Gastrocnemius medialis (tissue), 4 donors: ENCODE results near the gene PCSK4.

ENCODE experiments used
- CTCF ChIP-seq, 5 experiments: fragments of 450-650 bp in 3 of 5; fragments of 200-600 bp in 2 of 5; sonication (generic) in 2 of 5; IDR thresholded peaks in 4 of 5; conservative IDR thresholded peaks in 1 of 5; 1 replicate in 4 of 5; 2 replicates in 1 of 5; pipeline ENCODE4 v1.5.1; 2016 to 2019; ENCODE audit warnings: antibody characterized with exemption in 5 of 5, mild to moderate bottlenecking in 3 of 5, moderate library complexity in 3 of 5
- POLR2A ChIP-seq, 2 donors: fragments of 450-650 bp; IDR thresholded peaks; one replicate each; pipeline ENCODE4 v1.6.1; 2017; ENCODE audit warnings: antibody characterized with exemption in 2 of 2, mild to moderate bottlenecking in 2 of 2, moderate library complexity in 2 of 2

GRCh38 chr19:1435378-1435989 is 54.7 kb downstream of the PCSK4 start:
- TF ChIP-seq CTCF (IDR thresholded peaks at IDR 0.05 in 4 of 5, conservative IDR thresholded peaks at IDR 0.05 in 1 of 5), result no peak
- no peak for TF ChIP-seq POLR2A (IDR thresholded peaks at IDR 0.05)
